Measurements from ENCODE around the gene RPL39L.

The RPL39L gene

DNA sequence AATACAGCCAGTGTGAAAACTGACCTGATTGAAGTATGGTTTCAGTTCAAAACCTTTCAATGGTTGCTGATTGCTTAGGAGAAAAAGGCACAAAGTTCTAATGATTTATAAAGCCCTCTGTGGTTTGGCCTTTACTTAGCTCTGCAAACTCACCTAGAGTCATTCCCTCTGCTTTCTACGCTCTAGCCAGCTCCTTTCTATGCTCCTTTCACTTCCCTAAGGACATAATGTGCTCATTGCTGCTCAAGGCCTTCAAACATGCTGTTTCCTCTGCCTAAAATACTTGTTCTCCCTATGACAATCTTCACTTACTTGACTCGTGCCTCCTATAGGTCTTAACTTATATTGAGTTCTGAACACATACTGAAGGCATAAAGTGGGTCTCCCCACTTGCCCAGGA is 19.0 kb downstream of the RPL39L start:
- Histone ChIP-seq H3K27ac (no peak overlapping the region), H3K27me3 (no peaks in the 10 kb centered on the region), H3K4me1 (peaks cover 6% of the 10 kb centered on the region)

DNA sequence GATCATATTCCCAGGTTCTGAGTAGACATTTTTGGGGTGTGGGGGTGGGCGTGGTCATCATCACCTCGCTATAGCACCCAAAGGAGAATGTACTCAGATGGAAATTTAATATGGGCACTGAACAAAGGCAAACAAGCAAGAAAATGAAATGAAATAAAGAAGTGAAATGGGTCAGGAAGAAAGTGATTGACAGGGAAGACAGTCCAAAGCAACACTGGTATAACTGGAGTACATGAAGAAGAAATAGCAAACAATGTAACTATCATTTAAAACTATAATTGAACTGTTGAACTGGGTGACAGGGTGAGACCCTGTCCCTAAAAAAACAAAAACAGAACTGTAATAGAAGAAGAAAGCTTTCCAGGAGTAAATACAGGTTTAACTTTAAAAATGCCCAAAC is 24.8 kb downstream of the RPL39L start:
- Histone ChIP-seq H3K4me2 (no peak overlapping the region), H3K4me1 (peaks cover 9% of the 10 kb centered on the region)

More for the DNA sequence above, 19.0 kb downstream of the RPL39L start:
- peaks cover 20% of the 10 kb centered on the region for H3K36me3 ChIP-seq
- no peak overlapping the region for H3K4me3 ChIP-seq
- no peaks in the 10 kb centered on the region for H3K9me3 ChIP-seq
- H4K20me1 ChIP-seq, result no peaks in the 10 kb centered on the region
- no peak overlapping the region for H3K9ac ChIP-seq
- H3K4me2 ChIP-seq, result no peak overlapping the region
- no peak for TF ChIP-seq Cebpa-rat (IDR thresholded peaks at IDR 0.05)

DNA sequence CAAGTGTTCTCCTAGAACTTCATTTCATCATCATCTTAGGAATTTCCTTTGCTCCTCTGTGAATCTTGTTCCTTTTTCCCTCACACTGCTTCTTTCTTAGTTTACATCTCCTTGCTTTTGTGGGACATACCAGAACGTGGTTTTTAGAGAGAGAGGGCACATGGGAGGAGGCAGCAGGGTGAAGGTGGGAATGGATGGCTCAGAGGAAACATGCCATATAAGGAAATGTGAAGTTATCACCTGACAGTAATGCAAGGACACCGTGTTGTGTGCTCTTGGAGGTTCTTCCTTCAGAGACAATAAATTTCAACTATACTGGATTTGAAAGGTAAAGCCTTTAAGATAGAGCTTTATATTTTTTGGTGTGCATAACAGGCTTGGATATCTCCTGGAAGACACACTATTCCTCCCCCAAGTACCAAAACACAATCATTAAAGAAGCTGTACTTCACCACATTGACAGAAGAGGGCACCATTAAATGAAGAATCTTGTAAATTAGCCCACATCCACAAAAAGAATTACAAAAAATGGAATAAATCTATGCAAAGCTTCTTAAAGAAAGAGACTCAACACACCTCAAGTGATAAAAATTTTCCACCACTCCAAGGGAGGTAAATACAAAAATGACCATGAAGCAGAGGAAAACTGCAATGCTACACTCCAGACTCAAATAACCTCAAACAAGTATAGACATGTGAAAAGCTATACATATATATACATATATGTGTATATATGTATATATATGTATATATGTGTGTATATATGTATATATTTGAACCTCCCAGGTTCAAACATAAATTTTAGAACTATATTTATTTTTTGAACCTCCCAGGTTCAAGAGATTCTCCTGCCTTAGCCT is 26.1 kb downstream of the RPL39L start:
- peaks cover 9% of the 10 kb centered on the region for H3K4me1 ChIP-seq
- peaks cover 10% of the 10 kb centered on the region; the same call in 1 of the 2 replicates for H3K36me3 ChIP-seq
- H3K27me3 ChIP-seq, result no peaks in the 10 kb centered on the region
- no peaks in the 10 kb centered on the region for H3K9me3 ChIP-seq
- H3K27ac ChIP-seq, result no peak overlapping the region
- no peak overlapping the region for H3K9ac ChIP-seq
- no peak overlapping the region for H3K4me3 ChIP-seq
- 0 out of 2 replicates have a peak overlapping the region, but pooled peaks have one; percentile 22 for H3K4me2 ChIP-seq
- no peaks in the 10 kb centered on the region for H4K20me1 ChIP-seq
- TF ChIP-seq Cebpa-rat (IDR thresholded peaks at IDR 0.05), result no peak

More for the DNA sequence above, 24.8 kb downstream of the RPL39L start:
- no peak overlapping the region for H3K9ac ChIP-seq
- H3K27ac ChIP-seq, result no peak overlapping the region
- no peaks in the 10 kb centered on the region for H4K20me1 ChIP-seq
- H3K9me3 ChIP-seq, result no peaks in the 10 kb centered on the region
- no peak for TF ChIP-seq Cebpa-rat (IDR thresholded peaks at IDR 0.05)
- H3K36me3 ChIP-seq, result peaks cover 11% of the 10 kb centered on the region; the same call in 1 of the 2 replicates
- no peaks in the 10 kb centered on the region for H3K27me3 ChIP-seq
- H3K4me3 ChIP-seq, result no peak overlapping the region

- no peak for TF ChIP-seq Cebpa-rat (IDR thresholded peaks at IDR 0.05)
- Histone ChIP-seq H4K20me1 (no peaks in the 10 kb centered on the region), H3K4me1 (peaks cover 9% of the 10 kb centered on the region), H3K4me3 (no peak overlapping the region), H3K36me3 (peaks cover 10% of the 10 kb centered on the region; the same call in 1 of the 2 replicates), H3K4me2 (no peak overlapping the region), H3K27ac (no peak overlapping the region), H3K9me3 (no peaks in the 10 kb centered on the region), H3K27me3 (no peaks in the 10 kb centered on the region), H3K9ac (no peak overlapping the region)
Measured at GRCh38 chr3:187110156-187110555, 29.1 kb downstream of the RPL39L start.

GRCh38 chr3:187107989-187108388 is 31.3 kb downstream of the RPL39L start:
- H3K27me3 ChIP-seq, result no peaks in the 10 kb centered on the region
- peaks cover 14% of the 10 kb centered on the region; the same call in 1 of the 2 replicates for H3K36me3 ChIP-seq
- H3K9ac ChIP-seq, result no peak overlapping the region
- H3K9me3 ChIP-seq, result no peaks in the 10 kb centered on the region
- no peak for TF ChIP-seq Cebpa-rat (IDR thresholded peaks at IDR 0.05)
- H3K4me1 ChIP-seq, result peaks cover 8% of the 10 kb centered on the region
- H3K27ac ChIP-seq, result no peak overlapping the region
- no peak overlapping the region for H3K4me2 ChIP-seq
- no peak overlapping the region for H3K4me3 ChIP-seq
- no peaks in the 10 kb centered on the region for H4K20me1 ChIP-seq

DNA sequence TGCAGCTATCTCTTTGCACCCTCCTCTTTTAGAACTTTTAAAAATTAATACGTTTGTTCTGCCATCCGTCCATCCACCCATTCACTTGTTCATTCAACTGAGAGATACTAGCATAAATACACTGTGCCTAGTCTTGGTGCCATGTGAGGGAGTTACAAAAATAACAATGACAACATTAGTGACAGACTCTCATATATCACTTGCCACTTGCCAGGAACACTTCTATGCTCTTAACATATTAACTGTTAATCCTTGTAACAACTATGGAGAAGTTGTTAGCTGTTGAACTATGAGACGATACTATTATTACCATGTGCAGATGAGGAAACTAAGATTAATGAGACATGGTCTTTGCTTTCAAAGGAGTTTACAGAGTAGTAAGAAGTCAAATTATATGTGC is 33.6 kb downstream of the RPL39L start:
- Histone ChIP-seq H3K27ac (no peak overlapping the region), H3K4me3 (no peak overlapping the region), H3K9me3 (no peaks in the 10 kb centered on the region), H3K4me1 (peaks cover 13% of the 10 kb centered on the region), H3K27me3 (no peaks in the 10 kb centered on the region), H4K20me1 (no peaks in the 10 kb centered on the region), H3K9ac (no peak overlapping the region), H3K36me3 (peaks cover 12% of the 10 kb centered on the region; the same call in 1 of the 2 replicates), H3K4me2 (no peak overlapping the region)
- TF ChIP-seq Cebpa-rat (IDR thresholded peaks at IDR 0.05), result no peak

GRCh38 chr3:187104933-187105332 is 34.4 kb downstream of the RPL39L start:
- no peak overlapping the region for H3K9ac ChIP-seq
- H3K27me3 ChIP-seq, result no peaks in the 10 kb centered on the region
- H3K27ac ChIP-seq, result no peak overlapping the region
- H3K4me1 ChIP-seq, result peaks cover 13% of the 10 kb centered on the region
- no peaks in the 10 kb centered on the region for H4K20me1 ChIP-seq
- H3K4me3 ChIP-seq, result no peak overlapping the region
- TF ChIP-seq Cebpa-rat (IDR thresholded peaks at IDR 0.05), result no peak
- peaks cover 5% of the 10 kb centered on the region; the same call in 1 of the 2 replicates for H3K36me3 ChIP-seq
- H3K4me2 ChIP-seq, result no peak overlapping the region
- H3K9me3 ChIP-seq, result peaks cover 2% of the 10 kb centered on the region; the same call in 1 of the 2 replicates

DNA sequence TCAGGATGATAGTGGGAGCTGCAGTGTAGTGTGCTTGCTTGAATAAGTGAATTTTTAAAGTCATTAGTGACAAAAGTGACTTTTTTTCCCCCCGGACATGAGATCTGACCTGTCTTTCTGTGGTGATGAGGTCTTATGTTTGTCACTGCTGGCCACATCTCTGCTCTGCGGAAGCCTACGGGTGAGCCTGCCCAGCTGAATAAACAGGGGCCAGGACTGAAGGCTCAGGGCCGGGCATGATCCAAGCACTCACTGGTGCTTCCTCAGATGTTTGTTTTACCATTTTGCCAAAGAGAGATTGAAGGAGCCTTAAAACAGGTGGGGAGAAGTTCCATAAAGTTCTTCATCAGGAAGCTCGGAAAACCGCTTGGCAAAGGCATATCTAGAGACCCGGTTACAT is 35.0 kb downstream of the RPL39L start:
- Histone ChIP-seq H3K9ac (no peak overlapping the region), H3K4me1 (peaks cover 13% of the 10 kb centered on the region), H3K27ac (no peak overlapping the region), H3K36me3 (peaks cover 5% of the 10 kb centered on the region; the same call in 1 of the 2 replicates), H3K4me3 (no peak overlapping the region), H3K9me3 (peaks cover 8% of the 10 kb centered on the region), H3K27me3 (no peaks in the 10 kb centered on the region), H3K4me2 (no peak overlapping the region), H4K20me1 (no peaks in the 10 kb centered on the region)
- TF ChIP-seq Cebpa-rat (IDR thresholded peaks at IDR 0.05), result no peak

GRCh38 chr3:187103251-187103650 is 36.0 kb downstream of the RPL39L start:
- Histone ChIP-seq H4K20me1 (no peaks in the 10 kb centered on the region), H3K27ac (no peak overlapping the region), H3K9me3 (peaks cover 15% of the 10 kb centered on the region), H3K27me3 (no peaks in the 10 kb centered on the region), H3K4me2 (no peak overlapping the region), H3K9ac (no peak overlapping the region), H3K4me1 (peaks cover 13% of the 10 kb centered on the region), H3K4me3 (no peak overlapping the region), H3K36me3 (peaks cover 5% of the 10 kb centered on the region; the same call in 1 of the 2 replicates)
- no peak for TF ChIP-seq Cebpa-rat (IDR thresholded peaks at IDR 0.05)

DNA sequence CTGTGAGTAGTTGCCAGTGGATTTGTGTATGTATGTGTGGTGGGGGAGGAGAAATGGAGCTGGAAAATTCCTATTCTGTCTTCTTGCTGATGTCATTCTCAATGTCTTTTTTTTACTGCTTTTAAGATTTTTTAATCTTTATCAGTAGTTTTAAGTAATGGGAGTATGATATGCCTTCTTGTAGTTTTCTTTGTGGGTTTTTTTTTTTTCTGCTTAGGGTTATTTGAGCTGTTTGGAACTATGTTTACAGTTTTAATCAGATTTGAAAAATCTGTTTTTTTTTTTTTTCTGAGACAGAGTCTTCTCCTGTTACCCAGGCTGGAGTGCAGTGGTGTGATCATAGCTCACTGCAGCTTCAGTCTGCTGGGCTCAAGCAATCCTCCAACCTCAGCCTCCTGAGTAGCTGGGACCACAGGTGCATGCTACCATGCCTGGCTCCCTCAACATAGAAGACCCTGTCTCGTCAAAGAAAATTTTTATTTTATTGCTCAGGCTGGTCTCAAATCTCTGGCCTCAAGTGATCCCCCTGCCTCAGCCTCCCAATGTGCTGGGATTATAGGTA is 37.1 kb downstream of the RPL39L start:
- H3K4me3 ChIP-seq, result no peak overlapping the region
- H3K9me3 ChIP-seq, result peaks cover 20% of the 10 kb centered on the region
- H3K36me3 ChIP-seq, result peaks cover 5% of the 10 kb centered on the region; the same call in 1 of the 2 replicates
- peak overlapping the region; percentile 45 for H3K4me2 ChIP-seq
- no peak for TF ChIP-seq Cebpa-rat (IDR thresholded peaks at IDR 0.05)
- no peak overlapping the region for H3K27ac ChIP-seq
- peaks cover 13% of the 10 kb centered on the region for H3K4me1 ChIP-seq
- H3K9ac ChIP-seq, result no peak overlapping the region
- H4K20me1 ChIP-seq, result no peaks in the 10 kb centered on the region
- H3K27me3 ChIP-seq, result no peaks in the 10 kb centered on the region
